HG02610 (cell line): ENCODE measurements around the gene PGA3.
"Not testable (repeated sequence)": the region's sequence is repeated elsewhere in the genome, so short reads cannot be mapped to it uniquely, and the experiment has no call there.

Source experiments
- ATAC-seq: cut with Tn5 transposase; IDR thresholded peaks from one replicate; pipeline ENCODE4 v1.9.1; 2021; ENCODE audit warnings: mild to moderate bottlenecking, moderate library complexity; ENCODE audit not compliant: unreplicated experiment

The PGA3 gene

DNA sequence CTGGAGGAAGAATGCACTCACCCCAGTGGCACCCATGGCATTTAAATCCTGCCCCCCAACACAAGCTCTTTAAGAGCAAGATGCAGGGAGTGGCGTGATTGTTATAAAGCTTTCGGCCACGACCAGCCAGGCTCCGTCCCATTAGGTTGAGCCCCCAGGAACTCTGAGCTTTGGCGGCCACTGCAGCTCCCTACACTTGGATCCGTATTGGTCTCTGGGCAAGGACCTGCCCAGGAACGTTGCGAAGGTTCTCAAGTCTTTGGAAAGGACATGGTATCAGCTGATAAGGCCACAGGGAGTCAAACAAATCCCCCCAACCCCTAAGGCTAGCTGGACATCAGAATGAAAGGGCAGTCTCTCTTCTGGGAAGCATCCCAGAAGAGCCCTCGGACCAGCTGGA lies 32.7 kb upstream of the PGA3 start:
- ATAC-seq = no peak

DNA sequence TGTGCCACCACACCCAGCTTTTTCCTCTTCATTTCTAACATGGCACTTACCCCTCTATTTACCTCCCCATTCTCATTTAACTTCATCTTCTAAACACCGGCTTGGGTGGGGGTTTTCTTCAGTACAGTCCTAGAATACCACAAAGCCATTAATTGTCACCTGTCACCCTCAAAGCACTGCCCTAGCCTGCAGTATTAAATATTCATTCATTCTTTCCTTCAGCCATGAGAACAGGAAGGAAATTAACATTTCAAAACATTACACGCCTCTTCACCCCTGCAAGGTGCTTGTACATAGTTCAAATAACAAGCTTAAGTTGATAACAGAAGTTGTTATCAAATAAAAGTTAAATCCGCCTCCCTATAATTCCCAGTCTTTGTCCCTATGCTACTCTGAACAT lies 31.4 kb upstream of the PGA3 start:
- no peak for ATAC-seq

DNA sequence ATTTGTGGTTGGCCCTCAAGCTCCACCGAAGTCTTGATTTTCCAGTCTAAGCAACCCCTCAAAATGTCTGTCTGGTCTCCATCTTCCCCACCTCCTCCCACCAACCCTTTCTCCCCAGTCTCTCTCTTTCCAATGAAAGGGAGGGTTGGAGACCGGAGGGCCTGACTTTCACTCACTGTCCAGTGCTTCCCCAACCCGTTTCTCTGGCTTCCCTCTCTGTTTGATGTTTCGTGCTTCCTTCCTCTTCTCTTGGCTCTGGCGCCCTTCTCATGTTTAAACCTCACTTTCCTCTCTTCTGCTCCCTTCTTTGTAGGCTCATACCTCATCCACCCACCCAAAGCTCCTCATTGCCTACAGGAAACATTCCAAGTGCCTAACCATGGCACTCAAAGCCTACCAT lies 31.0 kb upstream of the PGA3 start:
- ATAC-seq = no peak

DNA sequence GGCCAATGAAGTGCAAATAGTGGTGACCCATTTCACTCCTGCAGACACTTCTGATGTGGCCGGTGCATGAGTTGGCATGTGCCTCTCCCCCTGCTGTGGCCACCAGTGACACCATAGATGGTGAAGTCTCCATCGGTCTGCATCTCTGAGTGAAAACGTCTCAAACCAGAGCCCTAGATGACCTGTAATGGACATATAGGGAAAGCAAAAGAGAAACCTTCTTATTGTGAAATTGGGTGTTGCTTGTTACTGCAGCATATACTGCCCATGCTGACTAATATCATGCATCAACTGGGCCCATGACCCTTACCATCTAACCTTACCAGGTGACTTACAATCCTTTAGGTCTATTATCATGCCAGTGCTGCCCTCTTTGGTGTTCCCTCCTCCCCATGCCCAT lies 30.4 kb upstream of the PGA3 start:
- no peak for ATAC-seq

DNA sequence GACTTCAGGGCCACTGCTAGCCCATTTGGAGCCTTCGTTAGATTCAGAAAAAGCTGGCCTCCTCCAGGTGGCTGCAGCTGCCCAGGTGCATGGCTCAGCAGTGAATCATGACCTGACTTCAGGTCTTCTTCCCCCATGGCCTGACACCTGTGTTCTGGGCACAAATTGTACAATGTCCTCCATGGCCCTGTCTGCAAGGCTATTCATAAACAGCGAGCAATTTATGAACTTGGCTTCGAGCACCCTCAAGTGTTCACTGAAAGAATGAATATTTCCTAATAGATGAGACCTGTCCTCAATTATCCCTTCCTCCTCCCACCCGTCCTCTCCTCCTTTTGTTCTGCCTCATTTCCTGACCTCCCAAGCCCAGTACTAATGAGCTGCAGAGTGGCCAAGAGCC lies 29.9 kb upstream of the PGA3 start:
- ATAC-seq = no peak

DNA sequence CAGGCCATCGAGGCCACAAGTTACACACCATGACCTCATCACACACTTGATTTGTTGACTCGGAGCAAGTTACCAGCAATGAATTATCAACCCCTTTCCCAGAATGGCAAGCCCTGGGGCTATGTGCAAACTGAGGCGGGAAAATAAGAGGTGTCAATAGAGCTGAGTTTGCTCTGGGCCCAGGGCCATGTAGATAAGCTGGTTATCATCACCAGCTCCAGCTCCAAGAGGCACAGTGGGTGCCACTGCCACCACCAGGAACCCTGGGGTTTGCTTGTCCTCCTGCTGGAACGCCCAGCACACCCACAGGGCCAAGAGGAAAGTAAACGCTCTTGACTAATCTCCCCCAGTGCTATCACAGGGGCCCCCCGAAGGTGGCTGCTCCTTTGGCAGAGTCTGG lies 29.0 kb upstream of the PGA3 start:
- no peak for ATAC-seq

DNA sequence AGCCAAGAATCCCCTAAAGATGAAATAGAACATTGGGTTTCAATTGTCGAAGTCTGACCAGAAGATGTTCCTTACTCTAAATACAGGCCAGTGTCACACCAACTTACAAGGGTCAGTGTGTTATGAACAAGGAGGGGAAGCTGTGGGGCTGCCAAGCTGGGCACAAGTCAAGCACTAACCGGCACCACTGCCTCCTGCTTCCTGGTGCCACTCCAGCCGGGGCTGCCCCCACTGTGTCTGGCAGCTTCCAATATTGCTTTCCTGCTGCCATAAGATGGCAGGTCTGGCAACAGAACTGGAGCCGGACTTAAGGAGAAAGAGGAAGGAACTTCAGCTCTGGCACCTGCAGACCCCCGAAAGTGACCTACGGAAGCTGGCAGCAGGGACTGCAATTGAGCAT lies 28.4 kb upstream of the PGA3 start:
- ATAC-seq = no peak

DNA sequence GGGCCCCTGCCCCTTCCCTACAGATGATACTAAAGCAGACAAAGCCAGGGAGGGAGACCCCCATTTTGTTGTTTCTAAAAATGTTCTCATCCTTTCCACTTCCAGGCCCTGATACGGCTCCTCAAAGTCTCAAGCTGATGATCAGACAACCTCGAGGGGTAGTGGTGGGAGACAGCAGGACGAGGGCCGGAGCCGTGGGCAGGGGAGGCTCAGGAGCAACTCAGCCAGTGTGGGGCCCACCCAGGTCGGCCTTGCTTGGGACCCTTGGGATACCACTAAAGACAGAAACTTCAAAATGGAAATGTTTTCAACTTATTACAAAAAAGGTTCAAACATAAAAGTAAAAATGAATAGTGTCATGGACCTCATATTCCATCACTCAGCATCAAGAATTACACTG lies 26.9 kb upstream of the PGA3 start:
- ATAC-seq = no peak

DNA sequence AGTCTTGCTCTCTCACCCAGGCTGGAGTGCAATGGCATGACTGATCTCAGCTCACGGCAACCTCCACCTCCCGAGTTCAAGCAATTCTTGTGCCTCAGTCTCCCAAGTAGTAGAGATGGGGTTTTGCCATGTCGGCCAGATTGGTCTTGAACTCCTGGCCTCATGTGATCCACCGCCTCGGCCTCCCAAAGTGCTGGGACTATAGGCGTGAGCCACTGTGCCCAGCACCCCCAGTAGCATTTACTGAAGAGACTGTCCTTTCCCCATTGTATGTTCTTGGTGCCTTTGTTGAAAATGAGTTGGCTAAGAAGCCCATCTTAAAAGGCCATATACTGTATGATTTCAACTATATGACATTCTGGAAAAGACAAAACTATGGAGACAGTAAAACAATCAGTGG lies 23.1 kb upstream of the PGA3 start:
- not testable (repeated sequence) for ATAC-seq

DNA sequence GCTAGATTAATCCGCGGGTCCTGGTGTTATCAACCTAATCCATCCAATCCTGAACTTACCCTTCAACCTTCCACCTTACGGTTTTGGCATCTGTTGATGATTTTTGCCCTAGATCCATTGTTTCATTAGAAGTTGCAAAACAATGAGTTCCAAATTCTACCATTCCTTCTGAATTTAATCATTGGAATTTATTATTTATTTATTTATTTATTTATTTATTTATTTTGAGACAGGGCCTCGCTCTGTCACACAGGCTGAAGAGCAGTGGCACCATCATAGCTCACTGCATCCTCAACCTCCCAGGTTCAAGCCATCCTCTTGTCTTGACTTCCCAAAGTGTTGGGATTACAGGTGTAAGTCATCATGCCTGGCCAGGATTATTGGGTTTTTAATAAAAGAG lies 21.8 kb upstream of the PGA3 start:
- ATAC-seq = no peak

DNA sequence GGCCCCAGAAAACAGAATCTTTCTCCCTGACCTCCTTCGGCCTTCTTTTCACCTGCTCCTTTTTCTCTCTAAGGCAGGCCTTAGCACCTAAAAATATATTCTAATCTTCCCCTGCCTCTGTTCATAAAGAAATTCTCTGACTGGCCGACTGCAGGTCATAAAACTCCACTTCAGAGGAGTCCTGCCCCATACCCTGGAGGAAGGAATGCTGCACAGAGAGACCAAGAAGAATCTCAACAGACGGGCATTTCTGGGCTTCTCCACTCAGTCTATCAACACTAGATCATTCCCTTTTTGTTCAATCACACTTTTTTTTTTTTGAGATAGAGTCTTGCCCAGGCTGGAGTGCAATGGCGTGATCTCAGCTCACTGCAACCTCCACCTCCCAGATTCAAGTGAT lies 19.7 kb upstream of the PGA3 start:
- no peak for ATAC-seq

DNA sequence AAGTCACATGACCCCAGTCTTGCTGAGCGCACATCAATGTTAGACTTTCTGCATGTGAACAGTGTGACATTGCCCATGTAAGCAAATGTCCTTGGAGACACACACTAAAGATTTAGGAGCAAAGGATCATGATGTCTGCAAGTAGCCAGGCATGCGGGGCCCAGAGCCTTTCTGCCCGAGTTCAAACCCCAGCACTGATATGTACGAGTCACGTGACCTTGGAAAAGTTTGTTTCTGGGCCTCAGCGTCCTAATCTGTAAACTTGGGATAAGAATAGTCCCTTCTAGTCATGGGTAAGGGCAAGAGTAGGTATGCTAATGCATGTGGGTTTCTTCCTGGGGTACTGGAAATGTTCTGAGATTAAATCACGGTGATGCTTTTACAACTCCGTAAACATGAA lies 16.8 kb upstream of the PGA3 start:
- ATAC-seq = no peak

DNA sequence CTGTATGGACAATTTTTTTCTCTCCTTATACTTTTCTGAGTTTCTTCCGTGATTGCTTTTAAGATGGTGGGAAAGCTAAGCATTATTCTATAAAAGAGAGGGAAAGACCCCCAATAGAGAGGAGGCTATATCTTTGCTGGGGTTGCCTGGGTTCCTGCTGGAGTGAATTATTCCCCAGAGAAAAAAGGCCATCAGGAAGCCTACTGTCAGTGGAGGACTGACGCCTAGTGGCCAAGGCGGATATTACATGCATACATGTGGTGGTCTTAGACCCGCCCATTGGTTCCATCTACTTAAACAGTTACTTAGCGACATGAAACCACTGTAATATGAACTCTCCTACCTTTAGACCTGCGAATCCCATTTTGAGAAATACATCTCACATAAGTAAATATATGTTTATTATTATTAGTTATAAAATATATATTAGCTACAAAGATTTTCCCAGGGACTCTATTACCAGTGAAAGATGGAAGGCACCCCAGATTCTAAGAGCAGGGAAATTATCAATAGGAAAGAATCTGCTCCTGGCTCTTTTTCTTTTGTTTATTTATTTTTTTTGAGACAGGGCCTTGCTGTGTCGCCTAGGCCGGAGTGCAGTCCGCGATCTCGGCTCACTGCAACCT lies 15.7 kb upstream of the PGA3 start:
- no peak for ATAC-seq

DNA sequence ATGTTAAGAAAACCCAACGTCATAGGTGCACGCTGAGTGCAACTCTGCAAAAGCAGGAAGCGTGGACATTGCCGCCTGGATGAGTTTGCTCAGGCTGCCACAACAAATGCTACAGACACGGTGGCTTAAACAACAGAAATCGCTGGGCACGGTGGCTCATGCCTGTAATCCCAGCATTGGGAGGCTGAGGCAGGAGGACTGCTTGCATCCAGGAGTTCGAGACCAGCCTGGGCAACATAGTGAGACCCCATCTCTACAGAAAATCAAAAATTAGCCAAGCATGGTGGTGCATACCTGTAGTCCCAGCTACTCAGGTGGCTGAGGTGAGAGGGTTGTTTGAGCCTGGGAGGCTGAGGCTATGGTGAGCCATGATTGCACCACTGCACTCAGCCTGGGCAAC lies 13.4 kb upstream of the PGA3 start:
- no peak for ATAC-seq

DNA sequence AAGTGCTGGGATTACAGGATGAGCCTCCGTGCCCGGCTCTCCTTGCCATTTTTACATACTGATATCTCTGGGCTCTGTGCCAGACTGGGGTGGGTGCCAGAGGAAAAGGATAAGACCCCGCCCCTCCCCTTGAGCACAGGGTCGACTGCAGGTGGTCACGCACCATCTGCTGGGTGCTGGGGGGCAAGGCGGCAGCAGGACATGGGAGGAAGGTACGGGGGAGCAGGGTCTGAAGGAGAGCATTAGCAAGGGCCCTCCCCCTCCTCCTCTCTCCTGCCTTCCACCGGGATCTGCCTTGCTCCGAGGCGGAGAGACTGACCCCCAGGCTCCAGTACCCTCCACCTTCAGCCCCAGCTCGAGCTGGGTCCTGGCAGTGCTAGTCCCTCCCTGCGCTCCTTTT lies 9.7 kb upstream of the PGA3 start:
- no peak for ATAC-seq

DNA sequence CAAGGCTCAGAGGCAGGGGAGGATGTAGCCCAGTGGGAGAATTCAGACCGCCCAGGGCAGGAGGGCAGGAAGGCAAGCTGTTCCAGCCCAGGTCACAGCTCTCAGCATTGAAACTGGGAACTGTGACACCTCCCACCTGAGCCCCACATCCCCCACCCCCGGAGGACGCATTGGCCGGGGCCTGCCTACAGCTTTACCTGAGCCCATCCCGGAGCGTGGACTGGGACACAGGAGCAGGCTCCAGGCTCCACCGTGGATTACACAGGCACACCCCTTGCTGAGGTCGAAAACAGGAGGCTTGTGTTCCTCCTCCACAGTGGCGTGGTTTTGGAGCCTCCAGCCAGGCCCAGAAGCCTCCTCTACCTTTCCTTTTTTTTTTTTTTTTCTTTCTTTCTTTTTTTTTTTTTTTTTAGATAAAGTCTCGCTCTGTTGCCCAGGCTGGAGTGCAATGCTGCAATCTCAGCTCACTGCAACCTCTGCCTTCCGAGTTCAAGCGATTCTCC lies 9.1 kb upstream of the PGA3 start:
- ATAC-seq = no peak

DNA sequence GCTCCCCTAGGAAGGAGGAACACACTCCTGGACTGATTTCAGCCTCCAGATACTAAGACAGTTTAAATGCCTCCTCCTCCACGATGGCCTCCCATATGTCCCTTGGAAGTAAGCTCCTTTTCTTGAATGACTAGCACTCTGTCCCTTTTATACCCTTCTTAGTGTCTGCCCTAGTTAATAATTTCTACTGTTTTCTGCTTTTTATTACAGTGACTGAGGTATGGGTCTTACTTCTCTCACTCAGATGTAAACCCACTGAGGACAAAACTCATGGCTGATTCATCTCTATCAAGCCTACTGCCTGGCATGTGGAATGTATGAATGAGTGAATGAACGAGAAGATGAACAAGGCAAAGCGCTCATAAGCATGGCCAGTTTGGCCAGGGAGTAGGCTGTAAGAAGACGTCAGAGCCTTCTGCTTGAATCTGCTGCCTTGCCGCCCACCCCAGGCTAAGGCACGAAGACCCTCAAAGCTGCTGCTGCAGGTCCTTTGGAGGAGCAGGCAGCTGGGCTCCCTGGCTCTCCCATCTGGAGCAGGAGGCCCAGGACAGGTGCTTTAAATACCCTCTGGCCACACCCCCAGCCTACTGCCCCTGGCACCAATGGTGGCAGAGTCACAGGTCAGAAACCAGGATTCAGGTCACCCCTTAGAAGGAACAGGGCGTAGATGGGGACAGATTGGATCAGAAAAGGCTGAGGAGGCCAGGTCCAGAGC lies 8.2 kb upstream of the PGA3 start:
- ATAC-seq = no peak

DNA sequence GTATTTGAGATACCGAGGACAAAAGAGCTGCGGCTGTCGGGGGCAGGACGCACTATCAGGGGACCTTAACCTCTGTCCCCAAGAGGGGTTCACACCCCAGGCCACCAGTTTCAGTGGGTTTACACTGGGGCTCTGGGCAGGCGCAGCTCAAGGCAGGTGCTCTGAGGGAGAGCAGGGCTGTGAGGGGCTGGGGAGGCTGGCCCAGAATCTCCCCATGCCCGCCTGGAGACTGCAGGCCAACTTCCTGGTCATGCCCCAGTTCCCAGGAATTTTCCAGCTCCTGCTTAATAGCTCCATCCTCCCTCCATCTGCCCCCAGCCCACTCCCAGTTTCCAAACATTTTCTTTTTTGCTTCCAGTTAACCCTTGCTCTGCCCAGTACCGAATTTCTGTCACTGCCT lies 7.6 kb upstream of the PGA3 start:
- no peak for ATAC-seq

DNA sequence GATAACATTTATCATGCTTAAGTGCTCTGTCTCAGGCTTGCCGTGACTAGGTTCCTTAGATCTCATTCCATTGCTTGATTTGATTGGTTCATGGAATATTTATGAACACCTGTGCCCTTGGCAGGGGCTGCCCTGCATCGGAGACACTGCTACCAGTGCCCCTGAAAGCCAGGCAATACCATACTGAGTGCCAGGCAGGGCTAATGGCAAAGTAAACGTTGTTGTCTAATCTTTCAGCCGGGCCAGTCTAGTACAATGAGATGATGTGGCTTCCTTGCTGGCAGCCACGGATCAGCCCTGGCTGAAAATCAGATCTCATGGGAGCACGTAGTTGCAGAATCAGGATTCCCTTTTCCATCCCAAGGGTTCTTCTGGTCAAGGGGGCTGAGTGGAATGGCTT lies 5.0 kb upstream of the PGA3 start:
- ATAC-seq = no peak

DNA sequence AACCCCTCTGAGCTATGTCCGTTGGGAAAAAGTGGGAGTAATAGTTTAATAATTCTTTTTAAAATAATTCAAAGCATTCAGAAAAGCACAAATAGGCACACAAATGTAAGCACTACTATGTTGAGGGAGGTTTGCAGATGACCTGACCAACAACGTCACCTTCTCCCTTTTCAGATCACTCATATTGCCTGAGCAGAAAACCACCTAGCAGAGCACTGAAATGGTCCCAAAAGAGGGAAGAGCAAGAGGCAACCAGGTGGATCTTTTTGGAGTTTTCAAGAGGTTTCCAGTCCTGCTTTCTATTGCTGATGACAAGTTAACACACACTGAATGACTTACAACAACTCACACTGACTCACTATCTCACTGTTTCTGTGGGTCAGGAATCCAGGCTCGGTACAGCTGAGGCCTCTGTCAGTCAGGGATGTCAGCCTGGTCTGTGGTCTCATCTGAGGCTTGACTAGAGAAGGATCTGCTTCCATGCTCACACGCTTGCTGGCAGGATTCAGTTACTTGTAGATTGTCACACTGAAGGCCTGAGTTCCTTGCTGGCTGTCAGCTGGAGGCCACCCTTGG lies 4.3 kb upstream of the PGA3 start:
- no peak for ATAC-seq

DNA sequence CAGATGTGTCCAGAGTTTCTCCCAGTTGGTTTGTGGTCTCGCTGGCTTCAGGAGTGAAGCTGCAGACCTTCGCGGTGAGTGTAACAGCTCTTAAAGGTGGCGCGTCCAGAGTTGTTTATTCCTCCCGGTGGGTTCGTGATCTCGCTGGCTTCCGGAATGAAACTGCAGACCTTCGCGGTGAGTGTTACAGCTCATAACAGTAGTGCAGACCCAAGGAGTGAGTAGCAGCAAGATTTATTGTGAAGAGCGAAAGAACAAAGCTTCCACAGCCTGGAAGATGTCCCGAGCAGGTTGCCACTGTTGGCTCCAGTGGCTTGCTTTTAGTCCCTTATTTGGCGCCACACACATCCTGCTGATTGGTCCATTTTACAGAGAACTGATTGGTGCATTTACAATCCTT lies 1.8 kb upstream of the PGA3 start:
- no peak for ATAC-seq

DNA sequence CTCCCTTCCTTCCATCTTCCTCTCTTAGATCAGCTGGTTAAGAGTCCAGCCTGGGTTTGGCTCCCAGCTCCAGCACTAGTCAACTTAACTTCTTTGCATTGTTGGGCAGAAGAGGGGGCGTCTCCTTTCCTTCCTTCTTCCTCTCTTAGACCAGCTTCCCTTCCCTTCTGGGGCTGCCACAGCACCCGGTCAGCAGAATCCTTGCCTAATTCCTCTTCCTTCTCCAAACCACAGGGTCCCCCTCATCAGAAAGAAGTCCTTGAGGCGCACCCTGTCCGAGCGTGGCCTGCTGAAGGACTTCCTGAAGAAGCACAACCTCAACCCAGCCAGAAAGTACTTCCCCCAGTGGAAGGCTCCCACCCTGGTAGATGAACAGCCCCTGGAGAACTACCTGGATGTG lies 558 bp downstream of the PGA3 start:
- not testable (repeated sequence) for ATAC-seq
